Gastrocnemius medialis (tissue), 4 donors: ENCODE results near the gene TEP1. TPM values are rescaled to one million over a fixed set of nuclear protein-coding genes. Genes with fewer than 3 reads are reported as not detected.

Experiments
- ATAC-seq, 2 donors: fragments of 150-250 bp; one replicate each; pipeline ENCODE4 v1.9.1; 2016
- DNase-seq, 2 donors: peaks; one replicate each; pipeline ENCODE4 v3.0.0-alpha.2; 2019
- H3K27ac ChIP-seq, 4 donors: fragments of 200-600 bp; sonication (generic); 1 replicate in 1 of 4; 2 replicates in 3 of 4; pipeline ENCODE4 v1.5.1; 2016 to 2018; ENCODE audit warnings: mild to moderate bottlenecking in 2 of 4, moderate library complexity in 1 of 4
- H3K27me3 ChIP-seq, 3 donors: fragments of 200-600 bp; sonication (generic) in 2 of 3; 1 replicate in 1 of 3; 2 replicates in 2 of 3; pipeline versions ENCODE4 v1.5.1 to v1.6.0; 2016 to 2019; ENCODE audit warnings: mild to moderate bottlenecking in 1 of 3, moderate library complexity in 1 of 3
- H3K36me3 ChIP-seq, 2 donors: fragments of 200-600 bp; sonication (generic) in 1 of 2; one replicate each; pipeline ENCODE4 v1.5.1; 2017 to 2018
- H3K4me1 ChIP-seq, 2 donors: fragments of 200-600 bp; sonication (generic) in 1 of 2; one replicate each; pipeline ENCODE4 v1.5.1; 2016 to 2017; ENCODE audit warnings: mild to moderate bottlenecking in 2 of 2
- H3K4me3 ChIP-seq, 4 donors: fragments of 200-600 bp; sonication (generic) in 3 of 4; 1 replicate in 1 of 4; 2 replicates in 3 of 4; pipeline ENCODE4 v1.5.1; 2016 to 2019; ENCODE audit warnings: mild to moderate bottlenecking in 2 of 4
- H3K9me3 ChIP-seq, 3 donors: fragments of 200-600 bp; sonication (generic) in 2 of 3; 1 replicate in 1 of 3; 2 replicates in 2 of 3; pipeline ENCODE4 v1.5.1; 2016 to 2019
- POLR2A ChIP-seq, 2 donors: fragments of 450-650 bp; IDR thresholded peaks; one replicate each; pipeline ENCODE4 v1.6.1; 2017; ENCODE audit warnings: antibody characterized with exemption in 2 of 2, mild to moderate bottlenecking in 2 of 2, moderate library complexity in 2 of 2
- in situ Hi-C, 4 donors: fragments of 200-750 bp; cut with MboI; loops; one replicate each; pipeline versions ENCODE4 v1.15.0 to v1.8.0; 2017; ENCODE audit warnings: low sequenced_read_pairs in 4 of 4
- intact Hi-C: fragments of 100-400 bp; cut with DNase I; formaldehyde crosslinking; loops from one replicate; pipeline ENCODE4 v1.15.1; 2023; ENCODE audit warnings: low total_unique reads
- total RNA-seq, 4 donors: library from RNA; depleted of rRNA; stranded (reverse); fragments of >200 nt; gene quantifications; one replicate each; pipeline versions ENCODE4 v1.1.0 to v1.2.3, GENCODE V29; 2016
- TF ChIP-seq, protein P1 (sequence below), 5 experiments: fragments of 450-650 bp in 3 of 5; fragments of 200-600 bp in 2 of 5; sonication (generic) in 2 of 5; IDR thresholded peaks in 4 of 5; conservative IDR thresholded peaks in 1 of 5; 1 replicate in 4 of 5; 2 replicates in 1 of 5; pipeline ENCODE4 v1.5.1; 2016 to 2019; ENCODE audit warnings: antibody characterized with exemption in 5 of 5, mild to moderate bottlenecking in 3 of 5, moderate library complexity in 3 of 5

TEP1 gene
- total RNA-seq, 4 donors from 2014 or later: 7.2 to 25.7 (median 12.0) TPM

DNA sequence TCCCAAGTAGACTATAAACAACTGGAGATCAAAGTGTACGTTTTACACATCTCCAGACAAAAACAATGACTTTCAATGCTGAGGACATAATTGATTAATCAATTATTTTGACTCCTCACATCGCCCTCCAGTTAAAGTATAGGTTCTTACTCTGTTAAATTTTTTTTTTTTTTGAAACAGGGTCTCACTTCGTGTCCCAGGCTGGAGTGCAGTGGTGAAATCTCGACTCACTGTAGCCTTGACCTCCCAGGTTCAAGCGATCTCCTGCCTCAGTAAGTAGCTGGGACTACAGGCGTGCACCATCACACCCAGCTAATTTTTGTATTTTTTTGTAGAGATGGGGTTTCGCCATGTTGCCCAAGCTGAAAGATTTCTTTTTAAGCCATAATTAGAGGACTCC is 79.3 kb downstream of the TEP1 start:
- H3K4me3 ChIP-seq: no peak overlapping the region
- no peaks in the 10 kb centered on the region for H3K27me3 ChIP-seq
- ATAC-seq: no peak
- intact Hi-C loops: loop anchor here (5.0 to 10.0 kb wide), 2 partner anchors 651 to 933 kb away; partner anchors contain the start of genes HNRNPC and METTL17
- in situ Hi-C loops: loop anchor here (10.0 to 25.0 kb wide), 4 partner anchors 128 to 653 kb away; partner anchors contain the start of genes APEX1 (in 3 of the 4), OSGEP (in 3 of the 4), PIP4P1 (in 3 of the 4) and PNP (in 3 of the 4)
- H3K27ac ChIP-seq: peak overlapping the region; percentile 85 to 91 (median 88)
- H3K9me3 ChIP-seq: no peaks in the 10 kb centered on the region
- no peak for DNase-seq
- no peaks in the 10 kb centered on the region for H3K36me3 ChIP-seq
- TF ChIP-seq, protein P1, sequence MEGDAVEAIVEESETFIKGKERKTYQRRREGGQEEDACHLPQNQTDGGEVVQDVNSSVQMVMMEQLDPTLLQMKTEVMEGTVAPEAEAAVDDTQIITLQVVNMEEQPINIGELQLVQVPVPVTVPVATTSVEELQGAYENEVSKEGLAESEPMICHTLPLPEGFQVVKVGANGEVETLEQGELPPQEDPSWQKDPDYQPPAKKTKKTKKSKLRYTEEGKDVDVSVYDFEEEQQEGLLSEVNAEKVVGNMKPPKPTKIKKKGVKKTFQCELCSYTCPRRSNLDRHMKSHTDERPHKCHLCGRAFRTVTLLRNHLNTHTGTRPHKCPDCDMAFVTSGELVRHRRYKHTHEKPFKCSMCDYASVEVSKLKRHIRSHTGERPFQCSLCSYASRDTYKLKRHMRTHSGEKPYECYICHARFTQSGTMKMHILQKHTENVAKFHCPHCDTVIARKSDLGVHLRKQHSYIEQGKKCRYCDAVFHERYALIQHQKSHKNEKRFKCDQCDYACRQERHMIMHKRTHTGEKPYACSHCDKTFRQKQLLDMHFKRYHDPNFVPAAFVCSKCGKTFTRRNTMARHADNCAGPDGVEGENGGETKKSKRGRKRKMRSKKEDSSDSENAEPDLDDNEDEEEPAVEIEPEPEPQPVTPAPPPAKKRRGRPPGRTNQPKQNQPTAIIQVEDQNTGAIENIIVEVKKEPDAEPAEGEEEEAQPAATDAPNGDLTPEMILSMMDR (IDR thresholded peaks at IDR 0.05 in 4 of 5, conservative IDR thresholded peaks at IDR 0.05 in 1 of 5): no peak
- no peak for TF ChIP-seq POLR2A (IDR thresholded peaks at IDR 0.05)
- peaks cover 10 to 16% of the 10 kb centered on the region in 2 donors for H3K4me1 ChIP-seq

DNA sequence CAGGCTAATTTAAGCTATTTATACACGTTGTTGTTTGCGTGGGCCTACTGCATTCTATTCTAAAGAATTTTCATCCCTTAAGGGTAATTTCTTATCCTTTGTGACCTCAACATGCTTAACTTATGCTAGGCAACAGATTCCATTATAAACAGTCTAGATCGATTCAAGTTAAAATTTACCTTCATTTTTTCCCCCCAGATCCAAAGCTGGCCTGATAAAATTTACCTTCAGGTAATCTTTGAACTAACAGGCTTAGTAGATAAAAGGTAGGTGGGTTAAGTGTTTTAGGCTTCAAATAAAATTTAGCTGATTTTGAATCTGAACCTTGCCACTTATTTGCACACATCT is 79.8 kb downstream of the TEP1 start:
- TF ChIP-seq POLR2A (IDR thresholded peaks at IDR 0.05): no peak
- TF ChIP-seq, protein P1 (IDR thresholded peaks at IDR 0.05 in 4 of 5, conservative IDR thresholded peaks at IDR 0.05 in 1 of 5): no peak
- Histone ChIP-seq H3K9me3 (no peaks in the 10 kb centered on the region), H3K4me1 (peaks cover 10 to 16% of the 10 kb centered on the region in 2 donors), H3K27ac (peak overlapping the region; percentile 85 to 91 (median 88)), H3K36me3 (peaks cover 0 to under 1% of the 10 kb centered on the region in 2 donors), H3K27me3 (no peaks in the 10 kb centered on the region), H3K4me3 (peak overlapping the region; percentile 61 to 77 (median 70))
- DNase-seq (no peak), ATAC-seq (peak in 1 of 2 donors; percentile 4)
- intact Hi-C loops: loop anchor here (1.0 to 10.0 kb wide), 4 partner anchors 10 to 934 kb away; partner anchors contain the start of genes HNRNPC, METTL17 and PARP2
- in situ Hi-C loops: loop anchor here (10.0 to 25.0 kb wide), 4 partner anchors 129 to 654 kb away; partner anchors contain the start of genes APEX1 (in 3 of the 4), OSGEP (in 3 of the 4), PIP4P1 (in 3 of the 4) and PNP (in 3 of the 4)

DNA sequence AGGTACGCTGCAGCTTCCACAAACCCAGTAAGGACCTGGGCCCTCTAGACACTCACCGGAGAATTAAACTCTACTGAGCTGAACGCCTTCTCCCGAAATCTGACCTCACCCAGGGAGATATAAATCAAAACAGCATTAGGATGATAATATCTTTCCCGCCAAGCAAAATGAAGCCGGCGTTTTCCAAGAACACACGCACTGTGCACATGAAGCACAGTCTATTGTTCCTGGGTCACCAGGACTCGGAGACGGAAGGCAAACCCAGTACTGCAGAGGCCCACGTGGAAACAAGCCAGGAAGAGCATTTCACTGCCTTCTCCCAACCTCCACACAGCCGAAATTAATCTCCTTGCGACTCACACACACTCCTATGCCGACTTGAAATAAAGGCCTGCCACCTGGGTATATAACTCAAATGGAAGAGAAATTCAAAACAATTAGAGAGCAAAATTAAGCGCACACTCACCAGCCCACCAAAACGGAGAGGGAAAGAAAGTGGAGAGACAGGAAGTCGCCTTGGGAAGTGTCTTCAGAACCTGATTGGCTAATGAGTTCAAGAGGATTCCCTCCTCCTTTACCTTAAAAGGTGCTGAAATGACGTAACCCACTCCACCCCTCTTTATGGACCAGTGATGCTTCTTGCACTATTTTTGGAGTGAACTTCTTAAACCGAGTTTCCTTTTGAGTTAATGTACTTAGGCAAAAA is 80.4 kb downstream of the TEP1 start, which contains the start of gene CCNB1IP1:
CCNB1IP1 (minus strand) TSS at position 492 of the 706 bp plus-strand sequence. CDS start 16,756 bp downstream, outside the sequence.
- Histone ChIP-seq H3K9me3 (no peaks in the 10 kb centered on the region), H3K27me3 (no peaks in the 10 kb centered on the region), H3K4me1 (peaks cover 10 to 16% of the 10 kb centered on the region in 2 donors), H3K27ac (peak within 1 kb of the TSS; percentile 85 to 91 (median 88)), H3K36me3 (peaks cover 0 to 5% of the 10 kb centered on the region in 2 donors), H3K4me3 (peak within 1 kb of the TSS; percentile 61 to 77 (median 70))
- TF ChIP-seq, protein P1 (IDR thresholded peaks at IDR 0.05 in 4 of 5, conservative IDR thresholded peaks at IDR 0.05 in 1 of 5): no peak
- TF ChIP-seq POLR2A (IDR thresholded peaks at IDR 0.05): peak; percentile 62 to 63
- in situ Hi-C loops: loop anchor here (10.0 to 25.0 kb wide), 4 partner anchors 129 to 654 kb away; partner anchors contain the start of genes APEX1 (in 3 of the 4), OSGEP (in 3 of the 4), PIP4P1 (in 3 of the 4) and PNP (in 3 of the 4)
- ATAC-seq (peak; percentile 100), DNase-seq (peak; percentile 62 to 68)
- intact Hi-C loops: loop anchor here (1.0 to 10.0 kb wide), 4 partner anchors 10 to 934 kb away; partner anchors contain the start of genes HNRNPC, METTL17 and PARP2

DNA sequence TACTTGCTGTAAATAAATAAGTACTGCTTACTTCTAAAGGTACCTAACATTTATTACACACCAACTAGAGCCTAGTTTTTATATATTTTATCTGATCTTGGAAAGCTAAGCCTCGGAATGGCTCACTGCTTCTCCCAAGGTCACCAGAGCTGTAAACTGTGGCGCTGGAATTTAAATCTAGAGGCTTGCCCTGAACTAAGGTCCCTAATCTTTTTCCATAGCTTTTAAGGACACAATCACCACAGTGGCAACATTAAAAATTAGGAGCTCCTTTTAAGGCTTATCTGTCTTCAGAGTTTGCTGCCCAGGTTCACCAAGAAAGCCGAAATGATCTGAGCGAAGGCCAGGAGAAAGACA is 80.9 kb downstream of the TEP1 start:
- Histone ChIP-seq H3K4me3 (peak overlapping the region; percentile 61 to 77 (median 70)), H3K9me3 (no peaks in the 10 kb centered on the region), H3K27ac (peak overlapping the region; percentile 85 to 91 (median 88)), H3K4me1 (peaks cover 13 to 19% of the 10 kb centered on the region in 2 donors), H3K36me3 (peaks cover 0 to 5% of the 10 kb centered on the region in 2 donors), H3K27me3 (no peaks in the 10 kb centered on the region)
- DNase-seq (no peak), ATAC-seq (no peak)
- intact Hi-C loops: loop anchor here (2.0 to 10.0 kb wide), 3 partner anchors 350 to 935 kb away; partner anchors contain the start of genes HNRNPC and METTL17
- TF ChIP-seq POLR2A (IDR thresholded peaks at IDR 0.05): no peak
- TF ChIP-seq, protein P1 (IDR thresholded peaks at IDR 0.05 in 4 of 5, conservative IDR thresholded peaks at IDR 0.05 in 1 of 5): no peak
- in situ Hi-C loops: loop anchor here (10.0 to 25.0 kb wide), 4 partner anchors 130 to 655 kb away; partner anchors contain the start of genes APEX1 (in 3 of the 4), OSGEP (in 3 of the 4), PIP4P1 (in 3 of the 4) and PNP (in 3 of the 4)
